Measurements from ENCODE around the gene BLOC1S4. TPM values are rescaled to one million over a fixed set of nuclear protein-coding genes. Genes with fewer than 3 reads are reported as not detected.

BLOC1S4 gene
- total and polyA plus RNA-seq, 4 donors = 4.9 to 7.7 (median 5.4) TPM

DNA sequence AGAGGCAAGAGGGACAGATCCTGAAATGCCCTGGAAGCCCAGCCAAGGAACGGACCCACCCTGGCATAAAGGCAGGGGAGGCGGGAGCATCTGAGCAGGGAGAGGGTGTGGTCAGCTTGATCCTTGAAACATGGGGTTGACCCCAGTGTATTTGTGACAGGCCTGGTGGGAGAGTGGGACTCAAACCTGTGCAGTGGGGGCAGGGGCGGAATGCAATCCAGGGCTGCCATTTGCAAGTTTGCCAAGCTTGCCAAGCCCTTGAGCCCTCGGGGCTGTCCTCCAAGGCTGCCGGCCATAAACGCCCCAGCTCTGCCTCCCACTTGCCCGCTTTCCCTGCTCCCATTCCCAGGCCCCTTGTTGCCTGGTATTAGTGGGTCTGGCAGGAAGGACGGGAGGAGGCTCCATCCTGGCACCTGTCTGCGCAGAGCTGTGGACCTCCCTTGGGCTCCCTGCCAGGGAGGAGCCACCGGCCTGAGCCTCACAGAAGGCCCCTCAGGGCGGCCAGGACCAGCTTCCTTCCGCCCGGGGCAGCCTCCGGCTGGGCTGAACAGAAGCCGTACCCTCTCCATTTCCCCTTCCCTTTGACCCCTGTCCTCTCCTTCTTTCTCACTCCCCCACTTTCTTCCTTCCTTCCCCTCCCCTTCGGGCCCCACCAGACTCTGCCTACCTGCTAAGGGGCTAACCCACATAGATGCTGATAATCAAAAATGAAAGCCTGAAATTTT is 21.6 kb upstream of the BLOC1S4 start:
- no peak for TF ChIP-seq SP1 (IDR thresholded peaks at IDR 0.05)
- TF ChIP-seq TAF1 (conservative IDR thresholded peaks at IDR 0.05) = no peak
- TF ChIP-seq RAD21 (IDR thresholded peaks at IDR 0.05) = no peak
- TF ChIP-seq RXRA (IDR thresholded peaks at IDR 0.05) = no peak
- TF ChIP-seq NR2F2 (IDR thresholded peaks at IDR 0.05) = no peak
- Histone ChIP-seq H3K4me1 (ENCODE audit: control insufficient read depth in 4 of 4, insufficient read depth in 4 of 4, low read length in 3 of 4) (peaks cover 7 to 26% (median 18%) of the 10 kb centered on the region in 4 donors), H3K9ac (ENCODE audit: low read depth in 1 of 2, low read length in 2 of 2) (no peak overlapping the region), H3K27me3 (ENCODE audit: control insufficient read depth in 4 of 4, insufficient read depth in 4 of 4, low read length in 3 of 4) (no peaks in the 10 kb centered on the region), H3K9me3 (ENCODE audit: control insufficient read depth in 4 of 4, low read length in 3 of 4) (no peaks in the 10 kb centered on the region), H3K27ac (ENCODE audit: low read depth in 1 of 2, low read length in 2 of 2) (peak overlapping the region; percentile 43 to 50), H3K4me3 (ENCODE audit: low read depth in 1 of 3, low read length in 3 of 3) (no peak overlapping the region), H3K36me3 (ENCODE audit: control insufficient read depth in 4 of 4, insufficient read depth in 3 of 4, low read depth in 1 of 4, low read length in 3 of 4) (no peaks in the 10 kb centered on the region)
- 83% methylated on average over 16 of the region's 16 CpGs for WGBS
- no peak for DNase-seq (ENCODE audit: low spot score)

DNA sequence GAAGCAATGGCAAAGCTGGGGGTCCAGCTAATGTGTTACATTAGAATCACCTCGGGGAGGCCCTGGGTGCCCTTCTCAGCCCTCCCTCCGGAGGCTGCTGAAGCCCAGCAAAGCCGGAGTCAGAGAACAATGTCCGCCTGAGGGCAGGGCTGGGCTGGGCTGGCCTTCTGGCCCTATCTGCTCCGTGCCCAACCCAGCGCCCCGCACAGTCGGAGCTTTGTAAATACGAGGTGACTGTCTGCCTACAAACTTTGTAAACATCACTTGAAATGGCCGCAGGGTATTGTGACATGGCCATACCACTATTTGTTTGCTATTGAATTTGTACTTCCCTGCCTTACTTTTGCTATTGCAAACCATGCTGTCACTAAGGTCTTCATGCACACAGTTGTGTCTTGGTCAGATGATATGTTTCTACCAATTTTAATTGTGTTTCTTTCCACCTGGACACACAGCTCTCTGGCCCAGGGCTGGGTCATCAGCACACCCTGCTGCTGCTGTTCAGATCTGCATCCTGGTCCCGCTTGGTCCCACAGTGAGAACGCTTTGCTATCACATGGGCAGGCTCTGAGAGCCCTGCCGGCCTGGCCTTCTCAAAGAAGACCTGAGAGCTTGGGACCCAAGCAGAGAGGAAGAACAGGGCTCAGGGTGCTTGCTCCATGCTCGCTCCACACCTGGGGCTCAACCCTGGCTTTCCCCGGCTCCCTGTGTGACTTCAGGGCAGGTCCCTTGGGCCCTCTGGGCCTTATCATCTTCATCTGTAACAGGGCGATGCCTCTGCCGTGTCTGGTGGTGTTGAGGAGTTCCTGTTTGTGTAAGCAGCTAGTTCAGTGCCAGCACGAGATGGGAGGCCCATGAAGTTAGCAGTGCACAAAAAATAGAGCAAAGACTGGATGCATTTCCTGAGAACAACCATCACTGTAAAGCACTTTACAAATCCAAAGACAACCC is 20.0 kb upstream of the BLOC1S4 start:
- Histone ChIP-seq H3K36me3 (ENCODE audit: control insufficient read depth in 4 of 4, insufficient read depth in 3 of 4, low read depth in 1 of 4, low read length in 3 of 4) (no peaks in the 10 kb centered on the region), H3K9ac (ENCODE audit: low read depth in 1 of 2, low read length in 2 of 2) (no peak overlapping the region), H3K4me3 (ENCODE audit: low read depth in 1 of 3, low read length in 3 of 3) (no peak overlapping the region), H3K4me1 (ENCODE audit: control insufficient read depth in 4 of 4, insufficient read depth in 4 of 4, low read length in 3 of 4) (peaks cover 6 to 16% (median 11%) of the 10 kb centered on the region in 4 donors), H3K27ac (ENCODE audit: low read depth in 1 of 2, low read length in 2 of 2) (peak overlapping the region; percentile 73 to 82), H3K27me3 (ENCODE audit: control insufficient read depth in 4 of 4, insufficient read depth in 4 of 4, low read length in 3 of 4) (no peaks in the 10 kb centered on the region), H3K9me3 (ENCODE audit: control insufficient read depth in 4 of 4, low read length in 3 of 4) (no peaks in the 10 kb centered on the region)
- WGBS = 39% methylated on average over 18 of the region's 18 CpGs
- TF ChIP-seq, protein P1, sequence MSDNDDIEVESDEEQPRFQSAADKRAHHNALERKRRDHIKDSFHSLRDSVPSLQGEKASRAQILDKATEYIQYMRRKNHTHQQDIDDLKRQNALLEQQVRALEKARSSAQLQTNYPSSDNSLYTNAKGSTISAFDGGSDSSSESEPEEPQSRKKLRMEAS (IDR thresholded peaks at IDR 0.05) = peak; percentile 90
- peak; percentile 43 to 55 for TF ChIP-seq RAD21 (IDR thresholded peaks at IDR 0.05)
- TF ChIP-seq, protein P2, sequence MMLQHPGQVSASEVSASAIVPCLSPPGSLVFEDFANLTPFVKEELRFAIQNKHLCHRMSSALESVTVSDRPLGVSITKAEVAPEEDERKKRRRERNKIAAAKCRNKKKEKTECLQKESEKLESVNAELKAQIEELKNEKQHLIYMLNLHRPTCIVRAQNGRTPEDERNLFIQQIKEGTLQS (IDR thresholded peaks at IDR 0.05) = no peak
- no peak for TF ChIP-seq CTCF (IDR thresholded peaks at IDR 0.05; ENCODE audit: low read depth, low read length, missing input control)
- TF ChIP-seq GABPA (IDR thresholded peaks at IDR 0.05 in 1 of 2, conservative IDR thresholded peaks at IDR 0.05 in 1 of 2) = peak in 1 of 2 donors; percentile 34
- no peak for TF ChIP-seq TAF1 (conservative IDR thresholded peaks at IDR 0.05)
- peak; percentile 67 to 94 for TF ChIP-seq RXRA (IDR thresholded peaks at IDR 0.05)
- peak; percentile 22 to 64 for TF ChIP-seq JUND (IDR thresholded peaks at IDR 0.05)
- peak; percentile 19 for TF ChIP-seq HNF4G (IDR thresholded peaks at IDR 0.05)
- TF ChIP-seq HNF4A (conservative IDR thresholded peaks at IDR 0.05) = peak; percentile 64 to 84
- TF ChIP-seq FOXA1 (IDR thresholded peaks at IDR 0.05) = peak; percentile 99
- TF ChIP-seq NR2F2 (IDR thresholded peaks at IDR 0.05) = no peak
- no peak for TF ChIP-seq EGR1 (IDR thresholded peaks at IDR 0.05; ENCODE audit: low read depth in 2 of 2)
- TF ChIP-seq, protein P3, sequence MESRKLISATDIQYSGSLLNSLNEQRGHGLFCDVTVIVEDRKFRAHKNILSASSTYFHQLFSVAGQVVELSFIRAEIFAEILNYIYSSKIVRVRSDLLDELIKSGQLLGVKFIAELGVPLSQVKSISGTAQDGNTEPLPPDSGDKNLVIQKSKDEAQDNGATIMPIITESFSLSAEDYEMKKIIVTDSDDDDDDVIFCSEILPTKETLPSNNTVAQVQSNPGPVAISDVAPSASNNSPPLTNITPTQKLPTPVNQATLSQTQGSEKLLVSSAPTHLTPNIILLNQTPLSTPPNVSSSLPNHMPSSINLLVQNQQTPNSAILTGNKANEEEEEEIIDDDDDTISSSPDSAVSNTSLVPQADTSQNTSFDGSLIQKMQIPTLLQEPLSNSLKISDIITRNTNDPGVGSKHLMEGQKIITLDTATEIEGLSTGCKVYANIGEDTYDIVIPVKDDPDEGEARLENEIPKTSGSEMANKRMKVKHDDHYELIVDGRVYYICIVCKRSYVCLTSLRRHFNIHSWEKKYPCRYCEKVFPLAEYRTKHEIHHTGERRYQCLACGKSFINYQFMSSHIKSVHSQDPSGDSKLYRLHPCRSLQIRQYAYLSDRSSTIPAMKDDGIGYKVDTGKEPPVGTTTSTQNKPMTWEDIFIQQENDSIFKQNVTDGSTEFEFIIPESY (IDR thresholded peaks at IDR 0.05) = peak; percentile 89
- TF ChIP-seq, protein P4, sequence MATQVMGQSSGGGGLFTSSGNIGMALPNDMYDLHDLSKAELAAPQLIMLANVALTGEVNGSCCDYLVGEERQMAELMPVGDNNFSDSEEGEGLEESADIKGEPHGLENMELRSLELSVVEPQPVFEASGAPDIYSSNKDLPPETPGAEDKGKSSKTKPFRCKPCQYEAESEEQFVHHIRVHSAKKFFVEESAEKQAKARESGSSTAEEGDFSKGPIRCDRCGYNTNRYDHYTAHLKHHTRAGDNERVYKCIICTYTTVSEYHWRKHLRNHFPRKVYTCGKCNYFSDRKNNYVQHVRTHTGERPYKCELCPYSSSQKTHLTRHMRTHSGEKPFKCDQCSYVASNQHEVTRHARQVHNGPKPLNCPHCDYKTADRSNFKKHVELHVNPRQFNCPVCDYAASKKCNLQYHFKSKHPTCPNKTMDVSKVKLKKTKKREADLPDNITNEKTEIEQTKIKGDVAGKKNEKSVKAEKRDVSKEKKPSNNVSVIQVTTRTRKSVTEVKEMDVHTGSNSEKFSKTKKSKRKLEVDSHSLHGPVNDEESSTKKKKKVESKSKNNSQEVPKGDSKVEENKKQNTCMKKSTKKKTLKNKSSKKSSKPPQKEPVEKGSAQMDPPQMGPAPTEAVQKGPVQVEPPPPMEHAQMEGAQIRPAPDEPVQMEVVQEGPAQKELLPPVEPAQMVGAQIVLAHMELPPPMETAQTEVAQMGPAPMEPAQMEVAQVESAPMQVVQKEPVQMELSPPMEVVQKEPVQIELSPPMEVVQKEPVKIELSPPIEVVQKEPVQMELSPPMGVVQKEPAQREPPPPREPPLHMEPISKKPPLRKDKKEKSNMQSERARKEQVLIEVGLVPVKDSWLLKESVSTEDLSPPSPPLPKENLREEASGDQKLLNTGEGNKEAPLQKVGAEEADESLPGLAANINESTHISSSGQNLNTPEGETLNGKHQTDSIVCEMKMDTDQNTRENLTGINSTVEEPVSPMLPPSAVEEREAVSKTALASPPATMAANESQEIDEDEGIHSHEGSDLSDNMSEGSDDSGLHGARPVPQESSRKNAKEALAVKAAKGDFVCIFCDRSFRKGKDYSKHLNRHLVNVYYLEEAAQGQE (IDR thresholded peaks at IDR 0.05) = peak; percentile 47
- TF ChIP-seq YY1 (IDR thresholded peaks at IDR 0.05) = peak; percentile 98
- peak; percentile 83 for TF ChIP-seq SP1 (IDR thresholded peaks at IDR 0.05)
- TF ChIP-seq FOXA2 (IDR thresholded peaks at IDR 0.05) = peak; percentile 99
- peak; percentile 61 for DNase-seq (ENCODE audit: low spot score)
